Activated CD4-positive, alpha-beta T cell treated with anti-CD3 and anti-CD28 coated beads, Interleukin-2, Interleukin-4, amounts not matched to agents 100 ng/mL and 50 ng/mL, durations not matched to agents 16 hours and 8 hours (primary cell): ENCODE data around the gene FOXP1.
A peak's percentile ranks its signal among the peaks of the same experiment; 100 is the strongest.
"Not testable (repeated sequence)": the region's sequence is repeated elsewhere in the genome, so short reads cannot be mapped to it uniquely, and the experiment has no call there.

Source experiments
- DNase-seq: peaks from one replicate; pipeline ENCODE4 v3.0.0-alpha.2; 2020; ENCODE audit warnings: low spot score

FOXP1 gene

GRCh38 chr3:71328926-71329325 is 254.6 kb downstream of the FOXP1 start:
- no peak for DNase-seq

DNA sequence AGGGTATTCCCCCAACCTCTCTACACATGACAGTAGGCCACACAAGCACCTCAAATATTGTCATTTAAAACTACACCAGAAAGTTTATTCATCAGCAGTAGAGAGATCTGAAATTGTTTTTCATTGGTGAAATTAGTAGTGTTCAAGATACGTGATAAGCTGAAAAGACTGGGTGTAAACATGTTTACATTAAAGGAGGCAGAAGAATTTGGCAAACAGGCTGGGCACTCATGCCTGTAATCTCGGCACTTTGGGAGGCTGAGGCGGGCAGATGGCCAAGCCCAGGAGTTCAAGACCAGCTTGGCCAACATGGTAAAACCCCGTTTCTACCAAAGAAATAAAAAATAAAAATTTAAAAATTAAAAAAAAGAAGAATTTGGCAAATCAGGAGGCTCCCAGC is 255.6 kb downstream of the FOXP1 start:
- no peak for DNase-seq

- no peak for DNase-seq
Observed at GRCh38 chr3:71325715-71326114, 257.8 kb downstream of the FOXP1 start.

- DNase-seq = not testable (repeated sequence)
Observed at GRCh38 chr3:71324224-71324623, 259.3 kb downstream of the FOXP1 start.

GRCh38 chr3:71323558-71323957 is 260.0 kb downstream of the FOXP1 start:
- no peak for DNase-seq

DNA sequence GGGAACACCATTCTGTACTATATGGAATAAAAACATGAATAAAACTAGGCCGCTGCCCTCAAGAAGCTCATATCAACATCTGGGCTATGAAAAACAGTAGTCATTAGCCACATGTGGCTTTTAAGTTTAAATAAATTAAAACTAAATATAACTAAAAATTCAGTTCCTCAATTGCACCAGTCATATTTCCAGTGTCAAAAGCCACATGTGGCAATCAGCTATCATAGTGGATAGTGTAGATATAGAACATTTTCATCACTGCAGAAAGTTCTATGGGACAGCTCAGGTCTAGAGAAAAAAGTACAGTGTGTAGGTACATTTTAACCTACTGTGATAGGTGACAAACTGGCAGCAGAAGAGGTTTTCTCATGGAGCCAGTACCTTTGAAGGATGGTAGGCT is 261.4 kb downstream of the FOXP1 start:
- DNase-seq = no peak

DNA sequence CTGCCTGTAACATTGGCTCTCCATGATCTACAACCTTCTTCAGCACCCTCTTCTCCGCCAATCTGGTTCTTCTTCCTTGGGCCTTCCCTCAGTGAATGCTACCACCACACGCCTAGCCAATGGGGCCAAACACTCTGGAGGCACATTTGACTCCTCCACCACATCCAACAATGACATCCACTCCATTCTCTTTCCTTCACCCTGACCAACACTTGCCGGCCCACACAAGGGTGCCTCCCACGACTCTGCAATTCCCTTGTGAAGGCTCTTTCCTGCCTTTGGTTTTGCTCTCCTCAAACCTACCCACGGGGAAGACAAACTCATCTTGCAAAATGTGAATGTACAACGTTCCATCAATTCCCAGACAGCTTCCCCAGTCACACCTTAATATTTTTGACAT is 263.8 kb downstream of the FOXP1 start:
- no peak for DNase-seq

DNA sequence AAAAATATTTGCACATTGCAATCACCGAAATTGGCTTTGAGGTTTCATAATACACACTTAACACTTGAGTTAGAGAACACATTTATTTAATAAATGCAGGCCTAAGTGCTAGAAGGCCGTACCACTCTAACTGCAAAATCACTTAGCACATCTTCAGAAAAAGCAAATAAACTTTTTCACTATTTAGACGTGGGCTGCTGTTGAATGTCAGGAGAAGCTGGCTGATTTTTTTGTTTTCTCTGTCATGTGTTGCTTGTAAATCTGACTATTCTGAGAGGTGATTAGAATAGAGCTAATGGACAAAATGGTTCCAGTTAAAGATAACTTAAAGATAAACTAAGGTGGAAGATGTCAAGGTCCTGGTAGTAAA is 265.1 kb downstream of the FOXP1 start:
- DNase-seq = no peak

- DNase-seq = no peak
Observed at GRCh38 chr3:71317749-71318457, 265.6 kb downstream of the FOXP1 start.

DNA sequence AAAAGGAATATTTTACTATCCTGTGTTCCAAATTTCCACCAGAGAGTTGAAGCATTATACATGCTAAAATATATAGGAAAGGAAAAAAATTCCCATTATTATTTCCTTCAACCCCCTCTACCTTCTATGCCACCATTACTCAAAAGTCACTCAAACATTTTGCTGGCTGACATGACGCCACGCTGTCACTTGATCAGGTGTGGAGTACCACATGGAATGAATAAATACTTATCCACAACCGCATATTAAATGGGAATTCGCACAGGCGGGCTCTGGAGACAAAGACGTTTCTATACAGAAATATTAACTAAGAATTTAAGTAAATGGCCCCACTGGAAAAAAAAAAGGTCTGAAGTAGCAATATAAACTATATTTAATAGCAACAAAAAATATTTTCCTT is 266.4 kb downstream of the FOXP1 start:
- DNase-seq = no peak

- no peak for DNase-seq
Observed at GRCh38 chr3:71316066-71316777, 267.3 kb downstream of the FOXP1 start.

DNA sequence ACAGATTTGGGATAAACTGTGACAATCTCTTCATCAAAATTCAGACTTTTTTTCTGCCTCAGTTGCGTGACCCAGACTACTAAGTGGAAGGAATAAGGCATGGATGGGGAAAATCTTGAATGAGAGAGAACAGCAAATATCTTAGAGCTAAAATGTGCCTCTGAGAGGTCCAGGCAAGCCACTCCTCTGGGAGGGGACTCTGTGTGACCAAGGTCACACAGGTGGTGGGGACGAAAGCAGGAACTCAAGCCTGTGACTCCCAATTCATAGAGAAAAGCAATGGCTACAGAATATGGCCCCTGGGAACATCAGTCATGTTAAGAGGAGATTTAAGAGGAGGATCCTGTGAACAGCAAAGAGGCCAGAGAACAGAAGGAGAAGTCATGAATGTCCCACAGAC is 268.1 kb downstream of the FOXP1 start:
- DNase-seq = no peak

DNA sequence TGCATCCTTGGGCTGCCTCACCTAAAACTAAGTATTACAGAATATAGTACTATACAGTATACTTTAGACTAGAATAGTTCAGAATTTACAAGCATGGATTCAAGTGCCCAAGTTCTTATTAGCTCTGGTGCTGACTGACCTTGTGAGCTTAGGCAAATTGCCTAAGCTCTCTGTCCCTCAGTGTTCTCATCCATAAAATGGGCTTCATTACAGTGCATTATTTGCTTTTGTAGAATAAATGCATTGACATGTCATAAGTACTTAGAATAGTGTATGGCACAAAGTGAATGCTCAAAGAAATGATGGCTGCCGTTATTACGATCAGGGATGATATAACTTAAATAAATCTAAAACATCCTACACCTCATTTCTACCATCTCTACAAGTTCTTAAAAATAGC is 269.7 kb downstream of the FOXP1 start:
- no peak for DNase-seq

- DNase-seq = no peak
Observed at GRCh38 chr3:71312461-71312860, 271.1 kb downstream of the FOXP1 start.

DNA sequence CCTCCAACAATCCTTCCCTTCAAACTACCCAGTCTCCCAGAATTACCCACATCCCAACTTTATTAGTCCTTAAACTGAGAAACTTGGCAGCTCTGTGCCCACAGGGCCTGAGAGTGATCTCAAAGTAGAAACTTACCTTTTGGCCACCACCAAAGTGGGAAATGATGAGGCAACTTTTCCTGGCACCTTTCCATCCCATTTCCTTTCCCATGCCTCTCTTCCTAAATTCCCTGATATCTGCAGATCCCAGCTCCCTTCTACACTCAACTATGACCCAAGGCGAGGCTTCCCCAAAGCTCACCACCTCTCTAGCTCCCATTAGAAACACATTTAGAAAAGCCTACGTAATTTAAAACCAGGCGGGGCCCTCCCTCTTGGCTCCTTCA is 271.9 kb downstream of the FOXP1 start:
- DNase-seq = no peak

GRCh38 chr3:71310980-71311660 is 272.4 kb downstream of the FOXP1 start:
- DNase-seq = no peak

- no peak for DNase-seq
Observed at GRCh38 chr3:71310359-71310979, 273.1 kb downstream of the FOXP1 start.

DNA sequence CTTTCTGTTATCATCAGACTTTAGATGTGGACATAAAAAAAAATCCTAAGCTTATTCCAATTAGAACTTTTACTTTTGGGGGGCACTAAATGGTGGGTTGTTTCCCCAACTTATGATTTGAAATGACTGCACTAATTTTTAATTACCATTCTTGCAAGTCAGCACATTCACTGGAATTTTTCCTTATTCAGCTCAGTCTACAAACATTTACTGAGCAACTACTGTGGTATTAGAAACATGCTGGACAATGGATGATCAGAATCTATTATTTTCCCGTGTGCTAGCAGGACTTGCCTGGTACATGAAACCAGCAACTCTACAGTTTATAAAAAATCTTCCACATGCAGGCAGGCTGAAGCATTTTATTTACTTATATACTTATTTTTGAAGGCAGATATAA is 273.6 kb downstream of the FOXP1 start:
- no peak for DNase-seq

DNA sequence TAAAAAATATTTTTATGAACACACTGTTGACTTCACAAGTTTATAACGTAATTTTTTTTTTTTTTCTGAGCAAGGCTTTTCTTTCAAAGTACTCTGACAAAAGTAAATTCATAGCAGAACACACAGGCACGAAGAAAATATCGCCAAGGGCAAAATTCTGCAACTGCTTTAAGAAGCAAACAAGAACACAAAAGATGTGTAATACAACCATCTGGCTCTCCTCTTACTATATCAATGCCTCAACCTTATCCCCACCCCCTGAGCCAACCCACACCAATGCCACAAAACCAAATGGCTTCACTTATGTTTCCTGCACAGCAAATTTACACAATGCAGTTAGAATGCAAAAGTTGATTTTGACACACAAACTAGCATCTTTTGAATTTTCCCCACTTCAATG is 274.2 kb downstream of the FOXP1 start:
- DNase-seq = peak; percentile 33

DNA sequence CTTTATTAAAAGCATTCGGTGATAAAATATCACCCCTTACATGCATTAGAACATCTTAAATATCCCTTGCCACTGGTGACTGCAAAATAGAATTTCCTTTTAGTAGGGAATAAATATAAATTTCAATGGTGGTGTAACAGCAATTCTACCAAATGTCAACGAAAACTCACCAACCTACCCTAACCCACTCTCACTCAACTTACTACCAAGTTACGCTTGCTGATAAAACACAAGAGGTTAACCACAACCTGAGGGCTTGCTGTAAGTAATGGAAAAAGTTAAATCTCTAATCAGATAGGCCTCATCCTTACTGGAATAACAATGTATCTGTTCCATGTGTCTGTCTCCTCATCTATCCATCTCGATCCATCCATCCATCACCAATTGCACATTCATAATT is 274.7 kb downstream of the FOXP1 start:
- no peak for DNase-seq

DNA sequence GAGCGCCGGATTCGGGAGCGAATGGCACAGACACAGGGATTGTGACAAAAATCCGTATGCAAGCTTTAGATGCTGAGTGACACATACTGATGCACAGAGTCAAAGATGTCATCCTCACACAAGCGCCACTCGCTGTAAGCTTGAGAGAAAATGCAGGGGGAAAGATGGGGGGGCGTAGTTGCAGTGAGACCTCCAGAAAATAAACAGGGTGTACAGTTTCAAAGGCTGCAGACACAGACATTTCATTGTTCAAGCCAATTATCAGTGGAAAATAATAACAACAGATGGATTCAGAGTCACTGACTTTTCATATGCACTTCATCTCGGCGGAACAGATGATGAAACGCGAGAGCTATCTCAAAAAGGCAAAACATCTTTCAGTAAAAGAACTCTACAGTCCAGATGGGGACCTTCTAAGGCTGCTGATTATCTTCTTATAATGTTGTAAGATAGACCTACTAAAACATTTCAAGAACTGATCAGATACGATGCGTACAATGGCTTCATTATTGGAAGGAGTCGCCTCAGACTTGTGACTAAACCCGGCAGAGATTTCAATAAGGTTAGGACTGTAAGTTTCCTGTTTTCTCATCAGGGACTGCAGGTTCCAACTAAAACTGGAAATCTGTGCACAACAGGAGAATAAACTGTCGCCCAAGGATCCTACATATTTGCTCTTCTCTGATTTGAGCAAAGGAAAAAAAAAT is 275.4 kb downstream of the FOXP1 start:
- no peak for DNase-seq
